K562 (cell line): ENCODE measurements around the gene NUP88. TPM values are rescaled to one million over a fixed set of nuclear protein-coding genes. Genes with fewer than 3 reads are reported as not detected.

Experiments
- DEAF1 ChIP-seq: fragments of 450-650 bp; formaldehyde crosslinking; IDR thresholded peaks from 2 replicates; pipeline ENCODE4 v1.4.0; 2020; ENCODE audit warnings: mild to moderate bottlenecking, moderate library complexity
- DNMT1 ChIP-seq: fragments of 450-650 bp; IDR thresholded peaks from 2 replicates; pipeline ENCODE4 v1.6.1; 2016; ENCODE audit warnings: antibody characterized with exemption, mild to moderate bottlenecking
- E4F1 ChIP-seq: fragments of 250-450 bp; sonication (Bioruptor Pico); IDR thresholded peaks from 2 replicates; pipeline ENCODE4 v1.5.0; 2021; ENCODE audit warnings: mild to moderate bottlenecking, borderline replicate concordance
- EZH2 ChIP-seq: IDR thresholded peaks from 2 replicates; pipeline ENCODE4 v1.6.1; 2012; ENCODE audit warnings: low read depth, mild to moderate bottlenecking, inconsistent platforms, low read length, borderline replicate concordance
- GTF2B ChIP-seq: IDR thresholded peaks from 2 replicates; pipeline ENCODE4 v1.6.1; 2011; ENCODE audit not compliant: insufficient read length; ENCODE audit errors: extremely low read depth
- HMGXB4 ChIP-seq: sonication (generic); formaldehyde crosslinking; IDR thresholded peaks from 2 replicates; pipeline ENCODE4 v1.8.1; 2023; ENCODE audit warnings: mild to moderate bottlenecking, missing genetic modification reagents
- POLR2B ChIP-seq: fragments of 450-650 bp; IDR thresholded peaks from 2 replicates; pipeline ENCODE4 v1.6.1; 2018; ENCODE audit warnings: low read depth; ENCODE audit not compliant: partially characterized antibody
- POLR2G ChIP-seq: fragments of 200-400 bp; formaldehyde crosslinking; IDR thresholded peaks from 2 replicates; pipeline ENCODE4 v1.6.1; 2017; ENCODE audit warnings: low read depth, mild to moderate bottlenecking, antibody characterized with exemption, low read length, moderate library complexity
- PPARD ChIP-seq: fragments of 250-450 bp; sonication (Bioruptor Pico); IDR thresholded peaks from 2 replicates; pipeline ENCODE4 v1.8.0; 2022; ENCODE audit warnings: inconsistent platforms, mild to moderate bottlenecking, moderate library complexity
- PYGO2 ChIP-seq: fragments of 450-650 bp; IDR thresholded peaks from 2 replicates; pipeline ENCODE4 v1.6.1; 2016; ENCODE audit warnings: mild to moderate bottlenecking, missing genetic modification characterization, moderate library complexity, missing compliant biosample characterization
- RBBP5 ChIP-seq: fragments of 200-600 bp; sonication (generic); IDR thresholded peaks from 2 replicates; pipeline ENCODE4 v1.6.1; 2012; ENCODE audit warnings: borderline replicate concordance, mild to moderate bottlenecking, low read length, control low read depth, inconsistent platforms; ENCODE audit not compliant: insufficient read depth, poor library complexity, severe bottlenecking
- RBFOX2 ChIP-seq: fragments of 200-400 bp; formaldehyde crosslinking; IDR thresholded peaks from 2 replicates; pipeline ENCODE4 v1.6.1; 2017; ENCODE audit warnings: low read depth, mild to moderate bottlenecking, low read length, moderate library complexity
- SUPT5H ChIP-seq: fragments of 450-650 bp; IDR thresholded peaks from 2 replicates; pipeline ENCODE4 v1.6.1; 2016
- THAP7 ChIP-seq: fragments of 250-450 bp; sonication (Bioruptor Pico); IDR thresholded peaks from 2 replicates; pipeline ENCODE4 v1.5.0; 2021
- ZMIZ1 ChIP-seq, 2 experiments: fragments of 150-350 bp in 1 of 2; IDR thresholded peaks; 2 replicates each; pipeline ENCODE4 v1.6.1; 2012 to 2016; ENCODE audit warnings: low read depth in 2 of 2, low read length in 2 of 2, mild to moderate bottlenecking in 1 of 2, moderate library complexity in 1 of 2
- ZNF764 ChIP-seq: fragments of 250-450 bp; sonication (Bioruptor Pico); IDR thresholded peaks from 2 replicates; pipeline ENCODE4 v1.4.0; 2020; ENCODE audit warnings: low read depth, mild to moderate bottlenecking, moderate library complexity
- polyA plus RNA-seq, 8 experiments: library from polyadenylated mRNA; depleted of rRNA in 4 of 8; stranded (reverse) in 5 of 8; unstranded in 3 of 8; fragments of >200 nt; fragmentation: Nextera tagmentation in 2 of 8; fragmentation: Illumina TruSeq in 1 of 8; extraction: Ambion mirVana in 2 of 8; extraction: Trizol in 1 of 8; gene quantifications; 2 replicates each; pipeline versions ENCODE4 v1.2.1 to v1.2.3, GENCODE V29; 2011 to 2014; ENCODE audit warnings: inconsistent platforms in 1 of 8, missing spikeins in 1 of 8
- total RNA-seq, 7 experiments: library from RNA; depleted of rRNA in 6 of 7; stranded (reverse); fragments of >200 nt in 6 of 7; fragmentation: Illumina TruSeq in 2 of 7; extraction: Trizol in 2 of 7; gene quantifications; 2 replicates each; pipeline versions ENCODE4 v1.2.1 to v1.2.3, GENCODE V29; 2011 to 2021; ENCODE audit warnings: low replicate concordance in 1 of 7

The NUP88 gene
- total and polyA plus RNA-seq, 9 of the 15 experiments (the other 6 are each of a cell fraction or from before 2014, with no cell fraction given) = 59.9 to 160 (median 119) TPM

- TF ChIP-seq PPARD (CRISPR knock-in tag) (no peak), PYGO2 (tag) (no peak), SUPT5H (peak; percentile 92), EZH2 (no peak), ZNF764 (CRISPR knock-in tag) (no peak), DNMT1 (no peak), THAP7 (no peak), HMGXB4 (no peak), POLR2G (peak; percentile 95), POLR2B (peak; percentile 85), RBBP5 (peak; percentile 91), E4F1 (CRISPR knock-in tag) (no peak), DEAF1 (CRISPR knock-in tag) (no peak), ZMIZ1 (IDR thresholded peaks at IDR 0.05; ENCODE audit: low read depth in 2 of 2, low read length in 2 of 2) (no peak), RBFOX2 (peak; percentile 97), GTF2B (no peak)
Measured at GRCh38 chr17:5419356-5419958, at the start of gene NUP88 (continued).
